Measurements from ENCODE around the gene GATC.

GRCh38 chr12:120496413-120497340 lies 50.4 kb downstream of the GATC start:
- TF ChIP-seq POLR2A (IDR thresholded peaks at IDR 0.05; ENCODE audit: low read depth, low read length) (no peak), POLR2AphosphoS5 (IDR thresholded peaks at IDR 0.05; ENCODE audit: low read depth, low read length) (no peak)
